HepG2 (cell line): ENCODE data around the gene ICOS. TPM values are rescaled to one million over a fixed set of nuclear protein-coding genes. Genes with fewer than 3 reads are reported as not detected.

Source experiments
- ATAC-seq: fragments of 200-7000 bp; cut with Tn5 transposase; 3 replicates; pipeline ENCODE4 v1.9.1; 2020; ENCODE audit warnings: mild to moderate bottlenecking, moderate library complexity
- BruUV-seq: library from RNA; stranded (reverse); fragments of 400-500 nt; replicated peaks from 2 replicates; lab custom pipeline; 2021; lab: Mats Ljungman, UMichigan
- CTCF ChIA-PET: fragments of 300-600 bp; formaldehyde crosslinking; extraction: SDS; loops from one replicate; lab custom pipeline; 2021; ENCODE audit warnings: low total read pairs, inconsistent platforms, low intra/inter-chr PET ratio; lab: Yijun Ruan, JAX
- POLR2A ChIA-PET: fragments of 350-600 bp; sonication (Branson Sonifier 250); formaldehyde crosslinking; loops from one replicate; lab custom pipeline; 2020; ENCODE audit warnings: antibody characterized with exemption, inconsistent platforms; lab: Yijun Ruan, JAX
- DNase-seq: peaks from one replicate; pipeline ENCODE4 v3.0.0-alpha.2; 2015; ENCODE audit warnings: low spot score
- FAIRE-seq: peaks from 3 replicates; lab custom pipeline; 2011; peaks lifted over from hg19 to GRCh38; lab: Jason Lieb, UNC
- H2AFZ ChIP-seq: one replicate; pipeline ENCODE4 v1.6.1; 2011; ENCODE audit warnings: low read length, inconsistent platforms
- H3K27ac ChIP-seq: fragments of 300-600 bp; 3 replicates; pipeline ENCODE4 v1.8.0; 2011; ENCODE audit warnings: mixed run types, mild to moderate bottlenecking, mixed read lengths, low read length, inconsistent platforms; ENCODE audit not compliant: insufficient read depth; ENCODE audit errors: extremely low read length
- H3K27me3 ChIP-seq, 2 experiments: fragments of 200-600 bp in 1 of 2; 2 replicates in 1 of 2; 3 replicates in 1 of 2; pipeline versions ENCODE4 v1.6.0 to v1.8.0; 2011; ENCODE audit warnings: low read length in 2 of 2, mild to moderate bottlenecking in 2 of 2, moderate library complexity in 2 of 2, inconsistent platforms in 1 of 2; ENCODE audit not compliant: insufficient read depth in 2 of 2, control insufficient read depth in 1 of 2
- H3K36me3 ChIP-seq, 2 experiments: fragments of 200-600 bp in 1 of 2; replicated peaks in 1 of 2; 2 replicates in 1 of 2; 3 replicates in 1 of 2; pipeline versions ENCODE4 v1.5.1 to v1.8.0; 2011; ENCODE audit warnings: low read length in 2 of 2, inconsistent platforms in 1 of 2; ENCODE audit not compliant: insufficient read depth in 2 of 2, control insufficient read depth in 1 of 2
- H3K4me1 ChIP-seq: 2 replicates; pipeline ENCODE4 v1.5.1; 2012; ENCODE audit warnings: low read length, inconsistent platforms; ENCODE audit not compliant: insufficient read depth
- H3K4me2 ChIP-seq: 2 replicates; pipeline ENCODE4 v1.6.0; 2011; ENCODE audit warnings: low read depth, low read length, inconsistent platforms
- H3K4me3 ChIP-seq, 3 experiments: fragments of 200-600 bp in 1 of 3; sonication (generic), shearing (Covaris generic) in 1 of 3; replicated peaks in 1 of 3; 2 replicates each; pipeline ENCODE4 v1.5.1; 2011 to 2016; ENCODE audit warnings: low read length in 3 of 3, inconsistent platforms in 2 of 3, low read depth in 2 of 3, mild to moderate bottlenecking in 2 of 3, control low read depth in 1 of 3, mixed read lengths in 1 of 3; ENCODE audit not compliant: insufficient read depth in 1 of 3
- H3K79me2 ChIP-seq: one replicate; pipeline ENCODE4 v1.6.1; 2011; ENCODE audit warnings: low read length, inconsistent platforms; ENCODE audit not compliant: insufficient read depth
- H3K9ac ChIP-seq: 2 replicates; pipeline ENCODE4 v1.6.0; 2011; ENCODE audit warnings: mild to moderate bottlenecking, low read depth, low read length, inconsistent platforms; ENCODE audit not compliant: insufficient read depth
- H3K9me3 ChIP-seq: 2 replicates; pipeline ENCODE4 v1.5.1; 2012; ENCODE audit warnings: mild to moderate bottlenecking, low read length
- H4K20me1 ChIP-seq: 2 replicates; pipeline ENCODE4 v1.6.0; 2011; ENCODE audit warnings: inconsistent platforms, mild to moderate bottlenecking, low read length, moderate library complexity; ENCODE audit not compliant: insufficient read depth
- BCL6 ChIP-seq: IDR thresholded peaks from 2 replicates; pipeline ENCODE4 v1.6.1; 2016; ENCODE audit warnings: missing genetic modification reagents, missing compliant biosample characterization
- HNF1A ChIP-seq, 2 experiments: sonication (generic) in 1 of 2; formaldehyde crosslinking in 1 of 2; IDR thresholded peaks; 2 replicates each; pipeline versions ENCODE4 v1.4.0 to v1.6.1; 2016 to 2020; ENCODE audit warnings: borderline replicate concordance in 1 of 2, low read depth in 1 of 2, mild to moderate bottlenecking in 1 of 2, missing genetic modification reagents in 1 of 2
- HNF4A ChIP-seq: sonication (generic); formaldehyde crosslinking; IDR thresholded peaks from 2 replicates; pipeline ENCODE4 v1.4.0; 2020; ENCODE audit warnings: missing genetic modification reagents
- IKZF5 ChIP-seq: IDR thresholded peaks from 2 replicates; pipeline ENCODE4 v1.6.1; 2018; ENCODE audit warnings: missing genetic modification reagents, mild to moderate bottlenecking, missing compliant biosample characterization
- NR2C2 ChIP-seq: sonication (generic); formaldehyde crosslinking; IDR thresholded peaks from 2 replicates; pipeline ENCODE4 v1.4.0; 2020; ENCODE audit warnings: missing genetic modification reagents, mild to moderate bottlenecking, moderate library complexity, borderline replicate concordance
- SNAPC4 ChIP-seq: sonication (generic); formaldehyde crosslinking; IDR thresholded peaks from 2 replicates; pipeline ENCODE4 v1.4.0; 2020; ENCODE audit warnings: mild to moderate bottlenecking, missing genetic modification reagents
- ZBTB7A ChIP-seq: sonication (generic); formaldehyde crosslinking; IDR thresholded peaks from 2 replicates; pipeline ENCODE4 v1.8.0; 2022; ENCODE audit warnings: mild to moderate bottlenecking, missing genetic modification reagents
- ZFP62 ChIP-seq: sonication (generic); formaldehyde crosslinking; IDR thresholded peaks from 2 replicates; pipeline ENCODE4 v1.4.0; 2020; ENCODE audit warnings: missing genetic modification reagents
- ZNF280B ChIP-seq: sonication (generic); formaldehyde crosslinking; IDR thresholded peaks from 2 replicates; pipeline ENCODE4 v1.5.0; 2020; ENCODE audit warnings: missing genetic modification reagents, mild to moderate bottlenecking, borderline replicate concordance
- WGBS: methylation state at CpG from one replicate; pipeline ENCODE4 v1.1.6; 2017; ENCODE audit warnings: low lambda C conversion rate; 5-methylcytosine and 5-hydroxymethylcytosine counted together
- in situ Hi-C: cut with HindIII; loops from 2 replicates; pipeline ENCODE4 v1.10.0; 2017; ENCODE audit warnings: low pct_unique_long_range_greater_than_20kb; ENCODE audit not compliant: extremely low pct_ligation_motif_present
- intact Hi-C: fragments of 100-400 bp; cut with micrococcal nuclease; formaldehyde crosslinking; loops from one replicate; pipeline ENCODE4 v1.10.0; 2022; ENCODE audit not compliant: unreplicated experiment
- polyA plus RNA-seq, 8 experiments: library from polyadenylated mRNA; depleted of rRNA in 3 of 8; stranded (reverse) in 7 of 8; unstranded in 1 of 8; fragments of >200 nt; fragmentation: Illumina TruSeq in 4 of 8; extraction: Trizol in 4 of 8; gene quantifications; 2 replicates each; pipeline versions ENCODE4 v1.2.1 to v1.2.3, GENCODE V29; 2011 to 2016; ENCODE audit warnings: low read depth in 4 of 8, missing spikeins in 1 of 8, mixed read lengths in 1 of 8; ENCODE audit not compliant: insufficient read depth in 1 of 8
- total RNA-seq, 5 experiments: library from RNA; depleted of rRNA; stranded (reverse); fragments of >200 nt; fragmentation: Illumina TruSeq; extraction: Trizol; gene quantifications; 2 replicates each; pipeline ENCODE4 v1.2.3, GENCODE V29; 2016; ENCODE audit warnings: low read depth in 1 of 5

ICOS gene
- total and polyA plus RNA-seq, 2 of the 13 experiments (the other 11 are each of a cell fraction or from before 2014, with no cell fraction given), result not detected

- no peaks in the 10 kb centered on the region for H3K9me3 ChIP-seq
- 30% methylated on average over 1 of the region's 1 CpG for WGBS
- in situ Hi-C loops, result no loop called here
- no peaks in the 10 kb centered on the region for H4K20me1 ChIP-seq
- H3K4me1 ChIP-seq, result no peaks in the 10 kb centered on the region
- H3K36me3 ChIP-seq, result no peaks in the 10 kb centered on the region
- ChIA-PET POLR2A (no interaction called here), CTCF (no interaction called here)
- no peak overlapping the region for H3K9ac ChIP-seq
- H3K4me2 ChIP-seq, result no peak overlapping the region
- intact Hi-C loops, result no loop called here
- no peak for ATAC-seq
- no peak overlapping the region for H3K4me3 ChIP-seq
- no peak for DNase-seq
- no peak for FAIRE-seq
- H3K27ac ChIP-seq, result no peak overlapping the region
- H2AFZ ChIP-seq, result no peak overlapping the region
- no TSS peak for BruUV-seq
- no peaks in the 10 kb centered on the region; a peak in 1 of 5 replicates for H3K27me3 ChIP-seq
- H3K79me2 ChIP-seq, result no peaks in the 10 kb centered on the region
- no peak for TF ChIP-seq HNF1A (IDR thresholded peaks at IDR 0.05; ENCODE audit: low read depth)
- no peak for TF ChIP-seq HNF1A (CRISPR knock-in tag; IDR thresholded peaks at IDR 0.05; ENCODE audit: borderline replicate concordance)
- TF ChIP-seq BCL6 (CRISPR knock-in tag), result no peak
- no peak for TF ChIP-seq ZNF280B
- no peak for TF ChIP-seq SNAPC4
- TF ChIP-seq ZFP62 (CRISPR knock-in tag), result no peak
- no peak for TF ChIP-seq HNF4A
- no peak for TF ChIP-seq ZBTB7A (CRISPR knock-in tag)
- TF ChIP-seq IKZF5 (CRISPR knock-in tag), result no peak
- no peak for TF ChIP-seq NR2C2 (CRISPR knock-in tag)
Observed at GRCh38 chr2:203894262-203894661, 42.3 kb upstream of the ICOS start.
